C4-2B (cell line): ENCODE measurements around the gene RCOR1.

Experiments used
- CTCF ChIP-seq: fragments of 450-650 bp; conservative IDR thresholded peaks from 2 replicates; pipeline ENCODE4 v1.5.1; 2017; ENCODE audit warnings: mild to moderate bottlenecking
- ZFX ChIP-seq: fragments of 450-650 bp; IDR thresholded peaks from 2 replicates; pipeline ENCODE4 v1.6.1; 2017

GRCh38 chr14:102626530-102626929, 34.1 kb downstream of the RCOR1 start:
- TF ChIP-seq CTCF (no peak), ZFX (no peak)
